Karpas-422 (cell line): Measurements from ENCODE around the gene PRR11. TPM values are rescaled to one million over a fixed set of nuclear protein-coding genes. Genes with fewer than 3 reads are reported as not detected.

Experiments
- DNase-seq: peaks from one replicate; pipeline ENCODE4 v3.0.0-alpha.2; 2015
- H2AFZ ChIP-seq: fragments of 200-600 bp; sonication (generic); 2 replicates; pipeline ENCODE4 v1.6.1; 2014; ENCODE audit warnings: antibody characterized with exemption, low read length, mixed read lengths
- H3K27ac ChIP-seq: fragments of 200-600 bp; sonication (generic); 2 replicates; pipeline ENCODE4 v1.5.1; 2014; ENCODE audit warnings: mild to moderate bottlenecking, low read length, moderate library complexity
- H3K27me3 ChIP-seq: fragments of 200-600 bp; sonication (generic); 2 replicates; pipeline ENCODE4 v1.6.1; 2014; ENCODE audit warnings: low read length, mixed read lengths
- H3K36me3 ChIP-seq: fragments of 200-600 bp; sonication (generic); 2 replicates; pipeline ENCODE4 v1.6.1; 2014; ENCODE audit warnings: low read length, mixed read lengths; ENCODE audit not compliant: insufficient read depth
- H3K4me1 ChIP-seq: fragments of 200-600 bp; sonication (generic); 2 replicates; pipeline ENCODE4 v1.6.1; 2014; ENCODE audit warnings: mild to moderate bottlenecking, low read length, mixed read lengths
- H3K4me2 ChIP-seq: fragments of 200-600 bp; sonication (generic); 2 replicates; pipeline ENCODE4 v1.6.1; 2014; ENCODE audit warnings: low read length, low read depth, mild to moderate bottlenecking; ENCODE audit not compliant: poor library complexity, severe bottlenecking
- H3K4me3 ChIP-seq: fragments of 200-600 bp; sonication (generic); 2 replicates; pipeline ENCODE4 v1.5.1; 2014; ENCODE audit warnings: mild to moderate bottlenecking, antibody characterized with exemption, low read length, mixed read lengths
- H3K79me2 ChIP-seq: fragments of 200-600 bp; sonication (generic); 2 replicates; pipeline ENCODE4 v1.6.1; 2014; ENCODE audit warnings: mild to moderate bottlenecking, low read length, mixed read lengths
- H3K9ac ChIP-seq: fragments of 200-600 bp; sonication (generic); 2 replicates; pipeline ENCODE4 v1.6.0; 2014; ENCODE audit warnings: low read length
- H3K9me2 ChIP-seq: fragments of 200-600 bp; sonication (generic), shearing (Covaris generic); replicated peaks from 2 replicates; pipeline ENCODE4 v1.6.0; 2014; ENCODE audit warnings: mild to moderate bottlenecking, low read length, moderate library complexity; ENCODE audit not compliant: insufficient read depth
- H3K9me3 ChIP-seq: fragments of 300-700, 200-600 bp; sonication (generic); 2 replicates; pipeline ENCODE4 v1.6.1; 2014; ENCODE audit warnings: low read length, mixed read lengths
- H4K20me1 ChIP-seq: fragments of 200-600 bp; sonication (generic); 2 replicates; pipeline ENCODE4 v1.6.1; 2014; ENCODE audit warnings: mild to moderate bottlenecking, antibody characterized with exemption, low read length, low read depth; ENCODE audit not compliant: insufficient read depth
- total RNA-seq: library from RNA; depleted of rRNA; stranded (reverse); fragments of >200 nt; shearing (Covaris generic); gene quantifications from 2 replicates; pipeline ENCODE4 v1.2.3, GENCODE V29; 2014; ENCODE audit warnings: low replicate concordance; rRNA removed

Gene PRR11
- 11.6 and 15.2 TPM in 2 replicates for total RNA-seq

GRCh38 chr17:59155439-59156177 lies at the start of gene PRR11:
Gene PRR11 (plus strand): TSS chr17:59155746. CDS start chr17:59169753, 14,007 bp downstream.
- Histone ChIP-seq H3K79me2 (peaks cover 91% of the 10 kb centered on the region), H3K9me3 (no peaks in the 10 kb centered on the region), H3K27ac (peak within 1 kb of the TSS; percentile 90), H3K4me1 (peaks cover 73% of the 10 kb centered on the region), H2AFZ (peak within 1 kb of the TSS; percentile 38; the same call in 1 of the 2 replicates), H4K20me1 (no peaks in the 10 kb centered on the region), H3K9me2 (no peaks in the 10 kb centered on the region), H3K36me3 (peaks cover 11% of the 10 kb centered on the region; the same call in 1 of the 2 replicates), H3K27me3 (no peaks in the 10 kb centered on the region), H3K9ac (peak within 1 kb of the TSS; percentile 92), H3K4me2 (peak within 1 kb of the TSS; percentile 90), H3K4me3 (peak within 1 kb of the TSS; percentile 92)
- DNase-seq = peak; percentile 99

GRCh38 chr17:59105852-59106462 lies 49.6 kb upstream of the PRR11 start:
- Histone ChIP-seq H3K27me3 (no peaks in the 10 kb centered on the region), H3K9me2 (no peaks in the 10 kb centered on the region), H2AFZ (peak overlapping the region; percentile 32; the same call in 1 of the 2 replicates), H3K9me3 (no peaks in the 10 kb centered on the region), H3K27ac (peak overlapping the region; percentile 78), H4K20me1 (no peaks in the 10 kb centered on the region), H3K4me3 (peak overlapping the region; percentile 88), H3K79me2 (peaks cover 77% of the 10 kb centered on the region), H3K36me3 (peaks cover 17% of the 10 kb centered on the region), H3K4me1 (peaks cover 28% of the 10 kb centered on the region), H3K4me2 (peak overlapping the region; percentile 93), H3K9ac (peak overlapping the region; percentile 90)
- DNase-seq = peak; percentile 88

- Histone ChIP-seq H3K9me2 (no peaks in the 10 kb centered on the region), H3K4me3 (peak within 1 kb of the TSS; percentile 88), H3K4me2 (peak within 1 kb of the TSS; percentile 93), H3K4me1 (peaks cover 28% of the 10 kb centered on the region), H2AFZ (peak within 1 kb of the TSS; percentile 61; the same call in 1 of the 2 replicates), H3K9ac (peak within 1 kb of the TSS; percentile 90), H3K79me2 (peaks cover 79% of the 10 kb centered on the region), H3K27me3 (no peaks in the 10 kb centered on the region), H3K36me3 (peaks cover 18% of the 10 kb centered on the region; the same call in 1 of the 2 replicates), H4K20me1 (no peaks in the 10 kb centered on the region), H3K9me3 (no peaks in the 10 kb centered on the region), H3K27ac (peak within 1 kb of the TSS; percentile 78)
- DNase-seq = peak; percentile 100
These were observed 48.9 kb upstream of the PRR11 start, which contains the start of gene TRIM37 for GRCh38 chr17:59106463-59107305. Gene TRIM37 (minus strand): TSS chr17:59106880. CDS start chr17:59106461, 419 bp downstream.

GRCh38 chr17:59107306-59107670 lies 48.3 kb upstream of the PRR11 start:
- H3K27ac ChIP-seq = peak overlapping the region; percentile 72
- no peaks in the 10 kb centered on the region for H3K9me2 ChIP-seq
- H3K9ac ChIP-seq = peak overlapping the region; percentile 76
- peaks cover 28% of the 10 kb centered on the region for H3K4me1 ChIP-seq
- H3K4me3 ChIP-seq = peak overlapping the region; percentile 88
- peaks cover 21% of the 10 kb centered on the region; the same call in 1 of the 2 replicates for H3K36me3 ChIP-seq
- peaks cover 79% of the 10 kb centered on the region for H3K79me2 ChIP-seq
- H2AFZ ChIP-seq = peak overlapping the region; percentile 61; the same call in 1 of the 2 replicates
- DNase-seq = no peak
- no peaks in the 10 kb centered on the region for H4K20me1 ChIP-seq
- H3K4me2 ChIP-seq = peak overlapping the region; percentile 92
- no peaks in the 10 kb centered on the region for H3K27me3 ChIP-seq
- no peaks in the 10 kb centered on the region for H3K9me3 ChIP-seq

- Histone ChIP-seq H3K9me2 (no peaks in the 10 kb centered on the region), H3K27ac (no peak overlapping the region), H3K9me3 (no peaks in the 10 kb centered on the region), H2AFZ (no peak overlapping the region), H3K4me2 (peak overlapping the region; percentile 92), H3K4me1 (peaks cover 28% of the 10 kb centered on the region), H3K27me3 (no peaks in the 10 kb centered on the region), H3K36me3 (peaks cover 21% of the 10 kb centered on the region; the same call in 1 of the 2 replicates), H4K20me1 (no peaks in the 10 kb centered on the region), H3K4me3 (no peak overlapping the region; the same call in 1 of the 2 replicates), H3K79me2 (peaks cover 71% of the 10 kb centered on the region), H3K9ac (no peak overlapping the region)
- DNase-seq = no peak
These were observed 47.0 kb upstream of the PRR11 start for GRCh38 chr17:59108400-59109102.

- Histone ChIP-seq H3K4me2 (no peak overlapping the region), H4K20me1 (no peaks in the 10 kb centered on the region), H3K36me3 (peaks cover 19% of the 10 kb centered on the region; the same call in 1 of the 2 replicates), H3K9me3 (no peaks in the 10 kb centered on the region), H3K27ac (no peak overlapping the region), H3K9me2 (no peaks in the 10 kb centered on the region), H2AFZ (no peak overlapping the region), H3K4me3 (no peak overlapping the region), H3K79me2 (peaks cover 65% of the 10 kb centered on the region), H3K9ac (no peak overlapping the region), H3K27me3 (no peaks in the 10 kb centered on the region), H3K4me1 (peaks cover 12% of the 10 kb centered on the region)
- no peak for DNase-seq
These were observed 44.6 kb upstream of the PRR11 start for GRCh38 chr17:59110973-59111372.

GRCh38 chr17:59111539-59111938 lies 44.0 kb upstream of the PRR11 start:
- H3K4me3 ChIP-seq = no peak overlapping the region
- no peaks in the 10 kb centered on the region for H3K27me3 ChIP-seq
- H3K27ac ChIP-seq = no peak overlapping the region
- no peaks in the 10 kb centered on the region for H3K9me3 ChIP-seq
- peaks cover 19% of the 10 kb centered on the region; the same call in 1 of the 2 replicates for H3K36me3 ChIP-seq
- no peak overlapping the region for H3K9ac ChIP-seq
- no peak overlapping the region for H3K4me2 ChIP-seq
- no peak for DNase-seq
- H4K20me1 ChIP-seq = no peaks in the 10 kb centered on the region
- H3K9me2 ChIP-seq = no peaks in the 10 kb centered on the region
- peaks cover 12% of the 10 kb centered on the region for H3K4me1 ChIP-seq
- peaks cover 62% of the 10 kb centered on the region for H3K79me2 ChIP-seq
- no peak overlapping the region for H2AFZ ChIP-seq
